ENCODE results near the gene KRT83.

The KRT83 gene

DNA sequence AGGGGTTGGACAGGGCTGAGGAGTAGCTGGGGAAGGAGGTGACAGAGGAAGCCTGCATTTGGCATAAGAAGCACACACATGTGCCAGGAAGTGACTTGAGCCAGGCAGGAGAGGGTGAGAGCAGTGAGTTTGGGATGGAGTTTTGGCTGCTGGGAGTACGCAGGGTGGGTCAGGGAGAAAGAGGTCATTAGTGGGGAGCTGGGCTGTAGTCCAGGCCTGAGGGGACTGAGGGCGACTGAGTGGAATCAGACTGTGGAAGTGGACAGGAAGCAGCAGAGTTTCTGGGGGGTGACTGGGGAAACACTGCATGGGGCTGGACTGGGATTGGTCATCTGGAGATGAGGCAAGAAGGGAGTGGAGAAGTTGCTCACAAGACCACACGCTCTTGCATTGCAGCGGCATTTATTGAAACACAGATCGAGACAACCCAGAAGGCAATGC lies 38.4 kb upstream of the KRT83 start:
- no peaks in the 10 kb centered on the region for H3K79me2 ChIP-seq (ENCODE audit: insufficient read depth, low read length)
- H3K4me3 ChIP-seq (ENCODE audit: insufficient read depth, low read length, poor library complexity, severe bottlenecking): no peak overlapping the region
- no peak overlapping the region for H2AFZ ChIP-seq (ENCODE audit: low read depth, low read length, severe bottlenecking)
- no peaks in the 10 kb centered on the region for H3K9me3 ChIP-seq (ENCODE audit: insufficient read depth, low read length)
- H3F3A ChIP-seq (ENCODE audit: insufficient read depth): no peaks in the 10 kb centered on the region
- H3K27me3 ChIP-seq (ENCODE audit: low read length): no peaks in the 10 kb centered on the region
- TF ChIP-seq, protein P1, sequence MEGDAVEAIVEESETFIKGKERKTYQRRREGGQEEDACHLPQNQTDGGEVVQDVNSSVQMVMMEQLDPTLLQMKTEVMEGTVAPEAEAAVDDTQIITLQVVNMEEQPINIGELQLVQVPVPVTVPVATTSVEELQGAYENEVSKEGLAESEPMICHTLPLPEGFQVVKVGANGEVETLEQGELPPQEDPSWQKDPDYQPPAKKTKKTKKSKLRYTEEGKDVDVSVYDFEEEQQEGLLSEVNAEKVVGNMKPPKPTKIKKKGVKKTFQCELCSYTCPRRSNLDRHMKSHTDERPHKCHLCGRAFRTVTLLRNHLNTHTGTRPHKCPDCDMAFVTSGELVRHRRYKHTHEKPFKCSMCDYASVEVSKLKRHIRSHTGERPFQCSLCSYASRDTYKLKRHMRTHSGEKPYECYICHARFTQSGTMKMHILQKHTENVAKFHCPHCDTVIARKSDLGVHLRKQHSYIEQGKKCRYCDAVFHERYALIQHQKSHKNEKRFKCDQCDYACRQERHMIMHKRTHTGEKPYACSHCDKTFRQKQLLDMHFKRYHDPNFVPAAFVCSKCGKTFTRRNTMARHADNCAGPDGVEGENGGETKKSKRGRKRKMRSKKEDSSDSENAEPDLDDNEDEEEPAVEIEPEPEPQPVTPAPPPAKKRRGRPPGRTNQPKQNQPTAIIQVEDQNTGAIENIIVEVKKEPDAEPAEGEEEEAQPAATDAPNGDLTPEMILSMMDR (IDR thresholded peaks at IDR 0.05; ENCODE audit: insufficient read depth, low read length, poor library complexity, severe bottlenecking): no peak
- no peak for TF ChIP-seq EZH2phosphoT487 (conservative IDR thresholded peaks at IDR 0.05; ENCODE audit: low read length)
- H3K9me2 ChIP-seq (replicated peaks; ENCODE audit: insufficient read depth, low read length): no peaks in the 10 kb centered on the region
- H4K20me1 ChIP-seq (ENCODE audit: low read depth, low read length): no peaks in the 10 kb centered on the region
- no peak overlapping the region for H3K4me2 ChIP-seq (ENCODE audit: low read depth, low read length, poor library complexity, severe bottlenecking)
- no peaks in the 10 kb centered on the region for H3K36me3 ChIP-seq (ENCODE audit: low read length)
- no peak overlapping the region for H3K9ac ChIP-seq (ENCODE audit: low read length)
- peak overlapping the region; percentile 88 for H3K27ac ChIP-seq (ENCODE audit: low read depth, low read length)

DNA sequence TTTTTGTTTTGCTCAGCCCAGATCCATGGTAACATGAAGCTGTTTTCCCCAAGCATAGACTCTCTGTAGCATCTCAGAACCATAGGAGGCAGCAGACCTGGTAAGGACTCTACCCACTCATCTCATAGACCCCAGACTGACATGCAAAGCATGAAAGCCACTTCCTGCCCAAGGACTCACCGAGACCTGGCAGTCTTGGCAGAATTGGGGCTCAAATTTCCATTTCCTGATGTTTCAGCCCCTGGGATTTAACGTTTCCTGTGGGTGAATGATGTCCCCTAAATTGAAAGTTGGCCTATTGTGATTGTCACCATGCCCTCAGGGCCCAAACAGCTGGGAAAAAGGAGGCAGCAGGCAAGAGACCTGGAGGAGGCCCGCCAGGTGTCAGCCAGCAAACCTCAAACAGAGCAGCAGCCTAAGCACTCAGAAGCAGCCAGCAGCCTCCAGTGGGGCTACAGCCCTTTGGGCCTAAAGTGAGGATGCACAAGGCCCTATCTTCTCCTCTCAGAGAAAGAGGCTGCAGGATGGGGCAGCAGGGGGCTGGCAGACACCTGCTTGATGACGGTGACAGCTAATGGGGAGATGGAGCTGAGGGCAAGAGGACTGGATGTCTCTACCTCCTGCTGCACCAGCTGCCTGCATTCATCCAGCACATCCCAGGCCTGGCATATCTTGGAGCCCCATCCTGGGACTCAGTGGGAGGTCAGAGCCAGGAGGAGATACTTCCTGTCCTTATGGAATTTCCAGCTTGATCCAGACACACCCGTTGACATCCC lies 37.6 kb upstream of the KRT83 start:
- H3F3A ChIP-seq (ENCODE audit: insufficient read depth): no peaks in the 10 kb centered on the region
- H3K4me3 ChIP-seq (ENCODE audit: insufficient read depth, low read length, poor library complexity, severe bottlenecking): no peak overlapping the region
- H3K27me3 ChIP-seq (ENCODE audit: low read length): no peaks in the 10 kb centered on the region
- no peaks in the 10 kb centered on the region for H3K9me3 ChIP-seq (ENCODE audit: insufficient read depth, low read length)
- H2AFZ ChIP-seq (ENCODE audit: low read depth, low read length, severe bottlenecking): peak overlapping the region; percentile 86
- H3K4me2 ChIP-seq (ENCODE audit: low read depth, low read length, poor library complexity, severe bottlenecking): peak overlapping the region; percentile 62
- peak overlapping the region; percentile 88 for H3K27ac ChIP-seq (ENCODE audit: low read depth, low read length)
- H3K79me2 ChIP-seq (ENCODE audit: insufficient read depth, low read length): no peaks in the 10 kb centered on the region
- peak overlapping the region; percentile 39 for H3K9ac ChIP-seq (ENCODE audit: low read length)
- no peaks in the 10 kb centered on the region for H3K9me2 ChIP-seq (replicated peaks; ENCODE audit: insufficient read depth, low read length)
- no peaks in the 10 kb centered on the region for H3K36me3 ChIP-seq (ENCODE audit: low read length)
- no peaks in the 10 kb centered on the region for H4K20me1 ChIP-seq (ENCODE audit: low read depth, low read length)
- TF ChIP-seq EZH2phosphoT487 (conservative IDR thresholded peaks at IDR 0.05; ENCODE audit: low read length): no peak
- TF ChIP-seq, protein P1 (IDR thresholded peaks at IDR 0.05; ENCODE audit: insufficient read depth, low read length, poor library complexity, severe bottlenecking): peak; percentile 11

DNA sequence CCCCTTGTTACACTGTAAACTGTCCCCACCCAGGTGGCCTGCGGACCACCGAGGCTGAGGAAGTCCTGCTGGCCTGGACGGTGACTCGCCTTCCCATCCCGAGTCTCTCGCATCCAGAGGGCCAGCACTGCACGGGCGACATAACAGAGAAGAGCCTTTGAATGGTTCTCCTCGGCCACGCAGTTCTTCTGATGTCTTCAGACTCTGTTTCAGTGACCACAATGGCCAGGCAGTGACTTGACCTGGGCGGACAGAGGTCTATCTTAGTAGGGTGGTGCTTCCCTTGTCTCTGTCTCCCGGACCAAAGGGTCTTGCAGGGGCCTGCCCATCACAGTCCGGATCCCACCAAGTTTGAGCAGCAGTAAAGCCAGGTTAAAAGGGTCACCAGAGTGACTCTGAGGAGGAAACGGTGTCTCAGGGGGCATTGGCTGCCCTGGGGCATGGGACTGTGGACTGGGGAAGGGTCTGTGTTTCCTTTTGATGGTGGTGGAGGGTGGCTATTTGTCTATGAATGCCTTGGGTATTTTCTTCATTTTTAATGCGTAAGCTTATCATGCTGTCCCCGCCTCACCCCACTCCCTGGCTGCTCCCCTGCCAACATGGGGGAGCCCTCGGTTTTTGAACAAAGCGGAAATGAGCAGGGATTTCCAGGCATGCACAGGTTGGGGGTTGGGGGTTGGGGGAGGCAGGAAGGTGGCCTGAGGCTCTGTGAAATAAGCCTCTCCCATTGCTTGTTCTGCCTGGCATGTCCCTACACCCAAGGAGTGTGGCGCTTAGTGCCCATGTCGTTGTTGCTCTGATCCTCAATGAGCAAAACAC lies 35.8 kb upstream of the KRT83 start:
- Histone ChIP-seq H3K79me2 (ENCODE audit: insufficient read depth, low read length) (no peaks in the 10 kb centered on the region), H3K9me3 (ENCODE audit: insufficient read depth, low read length) (no peaks in the 10 kb centered on the region), H2AFZ (ENCODE audit: low read depth, low read length, severe bottlenecking) (no peak overlapping the region), H3K4me2 (ENCODE audit: low read depth, low read length, poor library complexity, severe bottlenecking) (no peak overlapping the region), H3F3A (ENCODE audit: insufficient read depth) (no peaks in the 10 kb centered on the region), H3K27ac (ENCODE audit: low read depth, low read length) (no peak overlapping the region), H3K9ac (ENCODE audit: low read length) (no peak overlapping the region), H3K36me3 (ENCODE audit: low read length) (no peaks in the 10 kb centered on the region), H3K4me3 (ENCODE audit: insufficient read depth, low read length, poor library complexity, severe bottlenecking) (no peak overlapping the region), H3K9me2 (replicated peaks; ENCODE audit: insufficient read depth, low read length) (no peaks in the 10 kb centered on the region), H4K20me1 (ENCODE audit: low read depth, low read length) (no peaks in the 10 kb centered on the region), H3K27me3 (ENCODE audit: low read length) (no peaks in the 10 kb centered on the region)
- TF ChIP-seq, protein P1 (IDR thresholded peaks at IDR 0.05; ENCODE audit: insufficient read depth, low read length, poor library complexity, severe bottlenecking): no peak
- TF ChIP-seq EZH2phosphoT487 (conservative IDR thresholded peaks at IDR 0.05; ENCODE audit: low read length): no peak
